Gastroesophageal sphincter (tissue), 3 donors: ENCODE results near the gene KRT27.

Source experiments
- CTCF ChIP-seq, 4 experiments: fragments of 200-600 bp in 2 of 4; fragments of 450-650 bp in 2 of 4; sonication (generic) in 1 of 4; IDR thresholded peaks; one replicate each; pipeline ENCODE4 v1.5.1; 2017 to 2019; ENCODE audit warnings: antibody characterized with exemption in 4 of 4, mild to moderate bottlenecking in 2 of 4, moderate library complexity in 2 of 4
- EP300 ChIP-seq: sonication (generic); formaldehyde crosslinking; IDR thresholded peaks from one replicate; pipeline ENCODE4 v1.6.1; 2017; ENCODE audit warnings: antibody characterized with exemption, mild to moderate bottlenecking
- POLR2A ChIP-seq, 2 donors: fragments of 450-650 bp; IDR thresholded peaks; one replicate each; pipeline ENCODE4 v1.6.1; 2017; ENCODE audit warnings: antibody characterized with exemption in 2 of 2, mild to moderate bottlenecking in 2 of 2, moderate library complexity in 1 of 2
- POLR2AphosphoS5 ChIP-seq: sonication (generic); formaldehyde crosslinking; IDR thresholded peaks from one replicate; pipeline ENCODE4 v1.6.1; 2017; ENCODE audit warnings: antibody characterized with exemption

DNA sequence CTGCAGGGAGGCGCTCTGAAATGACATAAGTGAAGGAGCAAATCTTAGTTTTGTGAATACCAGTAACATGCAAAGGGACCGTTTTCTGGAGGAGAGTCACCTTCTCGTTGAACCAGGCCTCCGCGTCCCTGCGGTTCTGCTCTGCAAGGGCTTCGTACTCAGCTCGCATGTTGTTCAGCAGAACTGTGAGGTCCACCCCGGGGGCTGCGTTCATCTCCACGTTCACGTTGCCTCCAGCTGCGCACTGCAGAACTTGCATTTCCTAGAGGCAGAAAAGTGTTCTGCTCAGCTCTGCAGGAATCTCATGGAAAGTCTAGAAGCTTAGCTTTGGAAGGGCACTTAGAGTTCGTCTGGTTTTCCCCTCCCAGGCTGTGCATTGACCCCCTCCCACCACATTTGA lies 31.3 kb downstream of the KRT27 start:
- TF ChIP-seq POLR2A (IDR thresholded peaks at IDR 0.05), result no peak
- no peak for TF ChIP-seq CTCF (IDR thresholded peaks at IDR 0.05)
- TF ChIP-seq EP300, result no peak
- no peak for TF ChIP-seq POLR2AphosphoS5
